ENCODE results near the gene STARD3. TPM values are rescaled to one million over a fixed set of nuclear protein-coding genes. Genes with fewer than 3 reads are reported as not detected.
A peak's percentile ranks its signal among the peaks of the same experiment; 100 is the strongest.

STARD3 gene
- total and polyA plus RNA-seq, 9 of the 15 experiments (the other 6 are each of a cell fraction or from before 2014, with no cell fraction given): 0.63 to 87.0 (median 46.0) TPM

DNA sequence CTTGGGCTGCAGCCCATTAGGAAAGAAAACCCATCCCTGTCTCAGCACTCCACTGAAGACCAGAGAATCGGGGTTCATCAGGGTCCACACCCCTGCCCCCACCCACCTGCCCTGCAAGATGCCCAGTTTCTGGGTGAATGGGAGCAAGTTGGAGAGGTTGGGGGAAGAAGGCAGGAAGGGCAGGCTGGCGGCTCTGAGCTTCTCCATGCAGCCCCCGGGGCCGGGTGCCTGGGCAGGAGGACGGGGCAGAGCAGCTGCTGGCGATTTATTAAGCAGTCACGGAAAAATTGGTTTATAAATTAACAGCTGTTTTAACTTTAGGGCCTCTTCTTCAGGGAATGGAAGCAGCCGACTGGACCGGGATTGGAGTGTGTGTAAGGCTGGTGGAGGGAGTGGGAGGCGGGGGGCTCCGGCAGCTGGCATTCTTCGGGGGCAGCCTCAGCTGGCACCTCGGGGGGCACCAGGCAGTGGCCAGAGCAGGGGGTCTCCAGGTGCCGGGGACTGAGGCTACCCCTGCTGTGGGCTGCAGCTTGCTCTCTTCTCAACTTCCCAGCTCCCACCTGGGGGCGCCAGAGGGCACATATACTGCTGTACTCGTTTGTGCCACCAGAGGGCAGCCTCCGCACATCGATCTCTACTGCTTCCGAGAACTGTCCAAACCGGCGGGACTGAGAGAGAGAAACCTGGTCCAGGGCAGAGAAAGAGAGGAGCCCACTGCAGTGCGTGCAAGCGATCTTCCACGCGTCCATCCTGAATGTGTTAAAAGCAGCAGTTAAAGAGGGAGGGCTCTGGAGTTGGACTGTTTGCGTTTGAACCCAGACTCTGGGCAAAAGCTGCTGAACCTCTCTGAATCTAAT is 15.2 kb upstream of the STARD3 start (continued):
- TF ChIP-seq FOXM1 (IDR thresholded peaks at IDR 0.05; ENCODE audit: low read depth) (no peak), FOXM1 (CRISPR knock-in tag; IDR thresholded peaks at IDR 0.05; ENCODE audit: low read depth) (no peak)
- TF ChIP-seq, protein P1, sequence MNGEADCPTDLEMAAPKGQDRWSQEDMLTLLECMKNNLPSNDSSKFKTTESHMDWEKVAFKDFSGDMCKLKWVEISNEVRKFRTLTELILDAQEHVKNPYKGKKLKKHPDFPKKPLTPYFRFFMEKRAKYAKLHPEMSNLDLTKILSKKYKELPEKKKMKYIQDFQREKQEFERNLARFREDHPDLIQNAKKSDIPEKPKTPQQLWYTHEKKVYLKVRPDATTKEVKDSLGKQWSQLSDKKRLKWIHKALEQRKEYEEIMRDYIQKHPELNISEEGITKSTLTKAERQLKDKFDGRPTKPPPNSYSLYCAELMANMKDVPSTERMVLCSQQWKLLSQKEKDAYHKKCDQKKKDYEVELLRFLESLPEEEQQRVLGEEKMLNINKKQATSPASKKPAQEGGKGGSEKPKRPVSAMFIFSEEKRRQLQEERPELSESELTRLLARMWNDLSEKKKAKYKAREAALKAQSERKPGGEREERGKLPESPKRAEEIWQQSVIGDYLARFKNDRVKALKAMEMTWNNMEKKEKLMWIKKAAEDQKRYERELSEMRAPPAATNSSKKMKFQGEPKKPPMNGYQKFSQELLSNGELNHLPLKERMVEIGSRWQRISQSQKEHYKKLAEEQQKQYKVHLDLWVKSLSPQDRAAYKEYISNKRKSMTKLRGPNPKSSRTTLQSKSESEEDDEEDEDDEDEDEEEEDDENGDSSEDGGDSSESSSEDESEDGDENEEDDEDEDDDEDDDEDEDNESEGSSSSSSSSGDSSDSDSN (IDR thresholded peaks at IDR 0.05; ENCODE audit: borderline replicate concordance in 1 of 2, low read depth in 2 of 2, low read length in 2 of 2): 0 out of 4 replicates have a peak, but pooled peaks of 1 of the 2 experiments have one; percentile 38

DNA sequence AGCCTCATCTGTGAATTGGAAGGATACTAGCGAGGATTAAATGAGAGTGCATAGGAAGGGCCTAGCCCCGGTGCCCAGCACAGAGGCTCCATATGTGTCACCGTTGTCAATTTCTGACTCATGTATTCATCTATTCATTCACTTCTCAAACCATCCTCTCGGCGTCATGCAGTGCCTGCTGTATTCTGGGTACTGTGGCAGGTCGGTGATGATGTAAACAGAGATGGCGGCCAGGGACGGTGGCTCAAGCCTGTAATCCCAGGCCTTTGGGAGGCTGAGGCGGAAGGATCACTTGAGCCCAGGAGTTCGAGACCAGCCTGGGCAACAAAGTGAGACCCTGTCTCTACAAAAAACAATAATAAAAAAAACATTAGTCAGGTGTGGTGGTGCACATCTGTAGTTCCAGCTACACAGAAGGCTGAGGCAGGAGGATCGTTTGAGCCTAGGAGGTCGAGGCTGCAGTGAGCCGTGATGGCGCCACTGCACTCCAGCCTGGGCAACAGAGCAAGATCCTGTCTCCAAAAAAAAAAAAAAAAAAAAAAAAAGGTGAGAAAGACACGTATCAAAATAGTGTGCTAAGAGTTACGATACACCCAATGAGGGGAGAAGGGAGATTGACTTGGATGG is 14.5 kb upstream of the STARD3 start:
- peak overlapping the region in 1 of 2 experiments; percentile 79; a peak in 1 of 4 replicates for H3K9ac ChIP-seq (ENCODE audit: insufficient read depth in 1 of 2, low read depth in 2 of 2, low read length in 2 of 2)
- peaks cover 3 to 43% of the 10 kb centered on the region in 2 experiments; a peak in 3 of 5 replicates for H3K4me1 ChIP-seq (replicated peaks in 1 of 2; ENCODE audit: control insufficient read depth in 2 of 2, insufficient read depth in 2 of 2, low read length in 2 of 2)
- peak; percentile 27 for ATAC-seq
- H3K9me1 ChIP-seq (ENCODE audit: control insufficient read depth, insufficient read depth, low read length): no peaks in the 10 kb centered on the region
- POLR2A ChIA-PET: interaction anchor here (0.9 kb wide), 1 partner anchor 21 kb away, joined by 3 read pairs; no protein-coding TSS in a partner anchor
- H3K4me3 ChIP-seq: no peak overlapping the region
- H3K9me3 ChIP-seq (replicated peaks; ENCODE audit: control insufficient read depth, insufficient read depth, low read depth, low read length): no peaks in the 10 kb centered on the region
- peak; percentile 15 for FAIRE-seq
- peak overlapping the region; percentile 70 for H3K4me2 ChIP-seq (ENCODE audit: insufficient read depth, low read length)
- no TSS peak for BruUV-seq (replicated peaks)
- H3K27me3 ChIP-seq (ENCODE audit: control insufficient read depth in 2 of 2, insufficient read depth in 2 of 2, low read length in 2 of 2): peaks cover 0 to 25% of the 10 kb centered on the region in 2 experiments; a peak in 2 of 5 replicates
- in situ Hi-C loops (cut with MboI) (loop anchor here (5.0 kb wide), 2 partner anchors 50 to 135 kb away; no protein-coding TSS in a partner anchor), intact Hi-C loops (cut with micrococcal nuclease) (loop anchor here (1.0 to 2.0 kb wide), 6 partner anchors 46 to 358 kb away; partner anchors contain the start of genes PNMT and PSMD3)
- no peaks in the 10 kb centered on the region for H4K20me1 ChIP-seq (replicated peaks; ENCODE audit: control insufficient read depth, insufficient read depth, low read length)
- H3K79me2 ChIP-seq (ENCODE audit: control insufficient read depth, insufficient read depth, low read length): no peaks in the 10 kb centered on the region
- WGBS (ENCODE audit: insufficient coverage, low coverage, missing lambda C conversion rate): 33% methylated on average over 15 of the region's 16 CpGs
- CTCF ChIA-PET (ENCODE audit: low intra/inter-chr PET ratio): interaction anchor here (0.7 to 5.2 kb wide), 14 partner anchors 8 to 579 kb away, joined by 3 to 131 read pairs (median 6); partner anchors contain the start of genes MIEN1, PGAP3, PNMT and PSMD3
- peak overlapping the region; percentile 76 for H2AFZ ChIP-seq (ENCODE audit: low read depth, low read length)
- no peaks in the 10 kb centered on the region for H3K36me3 ChIP-seq (ENCODE audit: control insufficient read depth, insufficient read depth, low read length)
- H3K27ac ChIP-seq (ENCODE audit: extremely low read depth, low read depth, low read length): no peak overlapping the region
- DNase-seq (ENCODE audit: extremely low read depth in 1 of 4, low spot score in 3 of 4): no peak
- TF ChIP-seq ELF1 (tag; IDR thresholded peaks at IDR 0.05) (no peak), EWSR1 (IDR thresholded peaks at IDR 0.05; ENCODE audit: borderline replicate concordance, low read depth, partially characterized antibody) (no peak), MEIS2 (IDR thresholded peaks at IDR 0.05; ENCODE audit: partially characterized antibody) (no peak), ZNF57 (CRISPR knock-in tag; IDR thresholded peaks at IDR 0.05) (no peak), YY1 (IDR thresholded peaks at IDR 0.05; ENCODE audit: borderline replicate concordance in 1 of 3, control insufficient read depth in 1 of 3, extremely low read depth in 1 of 3, insufficient read depth in 3 of 3, insufficient read length in 1 of 3, insufficient replicate concordance in 2 of 3, low read depth in 1 of 3, low read length in 2 of 3) (peak in 1 of 3 experiments; percentile 37), PTTG1 (tag; IDR thresholded peaks at IDR 0.05; ENCODE audit: low read depth) (no peak), TAF1 (IDR thresholded peaks at IDR 0.05; ENCODE audit: control insufficient read depth, extremely low read depth, insufficient read depth, low read length, severe bottlenecking) (no peak), RBM17 (IDR thresholded peaks at IDR 0.05; ENCODE audit: borderline replicate concordance, low read depth, low read length) (no peak), ZBTB7A (IDR thresholded peaks at IDR 0.05; ENCODE audit: borderline replicate concordance, control insufficient read depth, low read depth, low read length) (no peak), FOXA1 (IDR thresholded peaks at IDR 0.05; ENCODE audit: borderline replicate concordance) (no peak), CTBP1 (IDR thresholded peaks at IDR 0.05; ENCODE audit: borderline replicate concordance) (0 out of 2 replicates have a peak, but pooled peaks have one; percentile 5), MIER1 (IDR thresholded peaks at IDR 0.05; ENCODE audit: low read depth) (0 out of 2 replicates have a peak, but pooled peaks have one; percentile 3)
